Mesendoderm (in vitro differentiated cells): ENCODE data around the gene WHAMM.

ENCODE experiments used
- DNase-seq: peaks from one replicate; pipeline ENCODE4 v3.0.0; 2013
- H2AK5ac ChIP-seq: 2 replicates; pipeline ENCODE4 v1.6.1; 2013; ENCODE audit warnings: low read length, inconsistent platforms
- H2BK120ac ChIP-seq: 2 replicates; pipeline ENCODE4 v1.6.1; 2013; ENCODE audit warnings: low read depth, mild to moderate bottlenecking, low read length, moderate library complexity, mixed read lengths
- H2BK15ac ChIP-seq: replicated peaks from 2 replicates; pipeline ENCODE4 v1.6.1; 2013; ENCODE audit warnings: low read depth, mild to moderate bottlenecking, moderate library complexity
- H2BK5ac ChIP-seq: 2 replicates; pipeline ENCODE4 v1.6.1; 2013; ENCODE audit warnings: low read length, inconsistent platforms
- H3K18ac ChIP-seq: 2 replicates; pipeline ENCODE4 v1.6.1; 2013; ENCODE audit warnings: mild to moderate bottlenecking, low read length, mixed read lengths
- H3K23ac ChIP-seq: one replicate; pipeline ENCODE4 v1.6.1; 2013; ENCODE audit warnings: low read length
- H3K27ac ChIP-seq: 2 replicates; pipeline ENCODE4 v1.5.1; 2013; ENCODE audit warnings: low read depth, mild to moderate bottlenecking, inconsistent platforms, low read length, moderate library complexity
- H3K27me3 ChIP-seq: 2 replicates; pipeline ENCODE4 v1.6.1; 2013; ENCODE audit warnings: low read length, control low read depth, mild to moderate bottlenecking, inconsistent platforms; ENCODE audit not compliant: insufficient read depth, poor library complexity
- H3K36me3 ChIP-seq: 2 replicates; pipeline ENCODE4 v1.6.1; 2013; ENCODE audit warnings: low read length, inconsistent platforms; ENCODE audit not compliant: control insufficient read depth, insufficient read depth
- H3K4ac ChIP-seq: one replicate; pipeline ENCODE4 v1.6.1; 2013; ENCODE audit warnings: low read depth, mild to moderate bottlenecking, low read length, moderate library complexity
- H3K4me1 ChIP-seq: 2 replicates; pipeline ENCODE4 v1.6.1; 2013; ENCODE audit warnings: low read depth, low read length, inconsistent platforms; ENCODE audit not compliant: control insufficient read depth
- H3K4me2 ChIP-seq: 2 replicates; pipeline ENCODE4 v1.6.1; 2013; ENCODE audit warnings: low read length
- H3K4me3 ChIP-seq: 2 replicates; pipeline ENCODE4 v1.5.1; 2013; ENCODE audit warnings: mild to moderate bottlenecking, low read length
- H3K56ac ChIP-seq: one replicate; pipeline ENCODE4 v1.6.1; 2013; ENCODE audit warnings: low read length
- H3K79me1 ChIP-seq: 2 replicates; pipeline ENCODE4 v1.6.1; 2013; ENCODE audit warnings: low read length, inconsistent platforms
- H3K79me2 ChIP-seq: 2 replicates; pipeline ENCODE4 v1.6.1; 2013; ENCODE audit warnings: mild to moderate bottlenecking, low read length; ENCODE audit not compliant: control insufficient read depth, insufficient read depth
- H3K9ac ChIP-seq: 2 replicates; pipeline ENCODE4 v1.6.1; 2013; ENCODE audit warnings: low read length, inconsistent platforms
- H4K5ac ChIP-seq: one replicate; pipeline ENCODE4 v1.6.1; 2013; ENCODE audit warnings: low read length
- H4K8ac ChIP-seq: one replicate; pipeline ENCODE4 v1.6.1; 2013; ENCODE audit warnings: low read depth, mild to moderate bottlenecking, control low read depth, low read length, moderate library complexity
- WGBS: extraction: QIAGEN DNeasy Blood & Tissue Kit; methylation state at CpG from one replicate; pipeline ENCODE4 v1.1.7; 2013; ENCODE audit warnings: low lambda C conversion rate, missing lambda C conversion rate; ENCODE audit not compliant: insufficient coverage; ENCODE audit errors: extremely low coverage; 5-methylcytosine and 5-hydroxymethylcytosine counted together

The WHAMM gene

DNA sequence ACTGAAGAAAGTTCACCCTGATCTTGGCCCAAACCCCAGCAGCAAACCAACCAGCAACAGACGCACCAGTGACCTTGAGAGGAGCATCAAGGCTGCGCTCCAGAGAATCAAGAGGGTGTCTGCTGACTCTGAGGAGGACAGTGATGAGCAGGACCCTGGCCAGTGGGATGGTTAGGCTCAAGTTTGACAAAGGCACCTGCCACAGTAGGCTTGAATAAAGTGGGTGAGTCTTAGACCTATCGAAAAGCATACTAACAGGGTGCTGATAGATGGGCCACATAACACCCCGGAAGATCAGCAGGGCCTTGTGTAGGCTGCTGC is 23.9 kb downstream of the WHAMM start:
- Histone ChIP-seq H3K56ac (no peak overlapping the region), H3K18ac (no peak overlapping the region), H3K27ac (no peak overlapping the region), H2BK5ac (no peak overlapping the region), H3K4me1 (no peaks in the 10 kb centered on the region), H3K23ac (no peak overlapping the region), H2BK120ac (no peak overlapping the region), H3K36me3 (peaks cover 4% of the 10 kb centered on the region), H3K27me3 (no peaks in the 10 kb centered on the region), H3K79me2 (no peaks in the 10 kb centered on the region), H3K79me1 (no peaks in the 10 kb centered on the region), H3K9ac (no peak overlapping the region), H4K8ac (no peak overlapping the region), H4K5ac (no peak overlapping the region), H3K4ac (no peak overlapping the region), H3K4me2 (no peak overlapping the region), H2AK5ac (no peak overlapping the region), H2BK15ac (no peak overlapping the region), H3K4me3 (no peak overlapping the region)
- DNase-seq: no peak
- WGBS: no CpG with 5 or more reads among the region's 4 CpGs

DNA sequence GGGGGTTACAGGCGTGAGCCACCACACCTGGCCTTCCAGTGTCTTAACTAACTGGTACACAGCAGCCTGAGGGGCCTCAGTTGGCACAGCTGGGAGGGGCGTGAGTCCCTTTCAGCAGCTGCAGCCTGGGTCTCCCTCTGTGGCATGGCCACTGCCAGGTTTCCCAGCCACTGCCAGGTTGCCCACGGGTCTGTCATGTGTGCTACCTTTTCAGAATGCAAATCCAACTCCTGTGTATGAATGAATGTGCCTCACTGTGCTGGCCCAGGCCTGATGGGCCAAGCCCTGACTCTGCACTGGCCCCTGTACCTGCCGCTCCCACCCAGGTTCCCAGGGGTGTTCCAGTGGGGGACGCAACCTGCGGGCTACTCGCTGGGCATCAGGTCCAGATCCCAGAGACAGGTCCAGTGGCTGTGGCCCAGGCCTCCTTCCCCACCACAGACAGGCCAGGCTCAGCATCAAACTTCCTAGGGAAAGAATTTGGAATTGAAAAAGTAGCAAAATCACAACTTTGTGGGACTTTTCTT is 26.0 kb downstream of the WHAMM start:
- no peak overlapping the region for H2BK15ac ChIP-seq
- H3K4me3 ChIP-seq: no peak overlapping the region
- H2BK5ac ChIP-seq: no peak overlapping the region
- no peak overlapping the region for H3K18ac ChIP-seq
- H2AK5ac ChIP-seq: no peak overlapping the region
- no peaks in the 10 kb centered on the region for H3K79me2 ChIP-seq
- H3K4me2 ChIP-seq: no peak overlapping the region
- no peak overlapping the region for H3K23ac ChIP-seq
- H3K4ac ChIP-seq: no peak overlapping the region
- no peak overlapping the region for H4K8ac ChIP-seq
- H3K4me1 ChIP-seq: no peaks in the 10 kb centered on the region
- DNase-seq: no peak
- no CpG with 5 or more reads among the region's 7 CpGs for WGBS
- H3K56ac ChIP-seq: no peak overlapping the region
- no peaks in the 10 kb centered on the region for H3K27me3 ChIP-seq
- no peak overlapping the region for H4K5ac ChIP-seq
- no peaks in the 10 kb centered on the region for H3K79me1 ChIP-seq
- no peak overlapping the region for H3K27ac ChIP-seq
- H3K36me3 ChIP-seq: peaks cover 4% of the 10 kb centered on the region
- H3K9ac ChIP-seq: no peak overlapping the region
- H2BK120ac ChIP-seq: no peak overlapping the region

GRCh38 chr15:82838096-82838735 is 28.8 kb downstream of the WHAMM start:
- Histone ChIP-seq H3K4me3 (no peak overlapping the region), H3K4ac (no peak overlapping the region), H3K79me1 (no peaks in the 10 kb centered on the region), H3K27me3 (no peaks in the 10 kb centered on the region), H4K5ac (no peak overlapping the region), H2BK5ac (no peak overlapping the region), H3K56ac (no peak overlapping the region), H2AK5ac (no peak overlapping the region), H3K27ac (no peak overlapping the region), H3K18ac (no peak overlapping the region), H3K4me2 (no peak overlapping the region), H2BK120ac (no peak overlapping the region), H4K8ac (no peak overlapping the region), H3K36me3 (peaks cover 2% of the 10 kb centered on the region), H3K9ac (no peak overlapping the region), H3K23ac (no peak overlapping the region), H3K4me1 (no peaks in the 10 kb centered on the region), H2BK15ac (no peak overlapping the region), H3K79me2 (no peaks in the 10 kb centered on the region)
- WGBS: no CpG with 5 or more reads among the region's 14 CpGs
- DNase-seq: no peak

- Histone ChIP-seq H3K27ac (no peak overlapping the region), H3K9ac (no peak overlapping the region), H2BK15ac (no peak overlapping the region), H4K5ac (no peak overlapping the region), H4K8ac (no peak overlapping the region), H3K79me1 (no peaks in the 10 kb centered on the region), H3K4me1 (no peaks in the 10 kb centered on the region), H3K27me3 (no peaks in the 10 kb centered on the region), H2BK120ac (no peak overlapping the region), H3K56ac (no peak overlapping the region), H2AK5ac (no peak overlapping the region), H3K23ac (no peak overlapping the region), H3K36me3 (peaks cover 2% of the 10 kb centered on the region), H3K4me2 (no peak overlapping the region), H2BK5ac (no peak overlapping the region), H3K4me3 (no peak overlapping the region), H3K79me2 (no peaks in the 10 kb centered on the region), H3K4ac (no peak overlapping the region), H3K18ac (no peak overlapping the region)
- no peak for DNase-seq
Measured at GRCh38 chr15:82839136-82839535, 29.7 kb downstream of the WHAMM start.

DNA sequence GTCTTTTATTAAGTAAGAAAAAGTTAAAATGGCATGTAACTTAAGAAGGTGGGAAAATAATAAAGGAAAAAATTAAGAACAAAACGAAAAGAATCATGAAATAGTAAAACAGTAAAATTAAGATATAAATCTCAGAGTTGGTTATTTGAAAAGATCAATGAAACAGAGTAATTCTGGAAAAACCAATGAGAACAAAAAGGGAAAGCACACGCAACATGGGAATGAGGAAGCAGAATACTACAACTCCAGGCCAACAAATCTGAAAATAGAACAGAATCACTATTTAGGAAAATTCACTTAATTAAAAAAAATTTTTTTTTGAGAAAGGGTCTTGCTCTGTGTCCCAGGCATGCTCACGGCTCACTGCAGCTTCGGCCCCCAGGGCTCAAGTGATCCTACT is 30.7 kb downstream of the WHAMM start:
- H3K4me3 ChIP-seq: no peak overlapping the region
- no peak overlapping the region for H3K23ac ChIP-seq
- H3K79me2 ChIP-seq: no peaks in the 10 kb centered on the region
- no peak overlapping the region for H2BK15ac ChIP-seq
- H2BK5ac ChIP-seq: no peak overlapping the region
- no peak overlapping the region for H2AK5ac ChIP-seq
- no peak overlapping the region for H3K4me2 ChIP-seq
- H3K36me3 ChIP-seq: no peaks in the 10 kb centered on the region
- no peak overlapping the region for H4K5ac ChIP-seq
- no peak overlapping the region for H4K8ac ChIP-seq
- H3K56ac ChIP-seq: no peak overlapping the region
- H3K79me1 ChIP-seq: no peaks in the 10 kb centered on the region
- H2BK120ac ChIP-seq: no peak overlapping the region
- H3K18ac ChIP-seq: no peak overlapping the region
- no peak overlapping the region for H3K27ac ChIP-seq
- no peak for DNase-seq
- no peak overlapping the region for H3K4ac ChIP-seq
- no peak overlapping the region for H3K9ac ChIP-seq
- no peaks in the 10 kb centered on the region for H3K27me3 ChIP-seq
- H3K4me1 ChIP-seq: no peaks in the 10 kb centered on the region
- WGBS: no CpG with 5 or more reads among the region's 4 CpGs

DNA sequence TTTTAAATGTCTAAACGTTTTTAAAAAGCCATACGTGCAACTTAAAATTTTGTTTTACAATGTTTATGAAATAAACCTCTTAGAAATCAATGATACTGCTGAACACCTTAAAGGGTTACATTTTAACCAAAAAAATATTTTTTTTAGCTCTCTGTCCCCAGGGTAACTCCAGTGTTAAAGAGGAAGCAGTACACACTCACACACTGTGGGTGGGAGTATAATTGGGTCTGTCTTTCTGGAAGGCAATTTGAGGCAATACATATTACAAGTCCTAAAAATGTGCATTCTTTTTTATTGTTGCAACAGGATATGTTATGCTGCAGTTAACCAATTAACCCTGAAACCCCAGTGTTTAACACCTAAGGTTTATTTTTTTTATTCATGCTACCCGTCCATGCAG is 34.1 kb downstream of the WHAMM start:
- H4K5ac ChIP-seq: no peak overlapping the region
- H3K4ac ChIP-seq: no peak overlapping the region
- no peak overlapping the region for H3K56ac ChIP-seq
- H3K79me2 ChIP-seq: no peaks in the 10 kb centered on the region
- H2BK120ac ChIP-seq: no peak overlapping the region
- H2AK5ac ChIP-seq: no peak overlapping the region
- no peak overlapping the region for H4K8ac ChIP-seq
- no peaks in the 10 kb centered on the region for H3K27me3 ChIP-seq
- WGBS: no CpG with 5 or more reads among the region's 3 CpGs
- DNase-seq: no peak
- H3K36me3 ChIP-seq: no peaks in the 10 kb centered on the region
- H3K4me2 ChIP-seq: no peak overlapping the region
- H3K4me1 ChIP-seq: no peaks in the 10 kb centered on the region
- no peak overlapping the region for H2BK15ac ChIP-seq
- no peaks in the 10 kb centered on the region for H3K79me1 ChIP-seq
- no peak overlapping the region for H3K9ac ChIP-seq
- H2BK5ac ChIP-seq: no peak overlapping the region
- no peak overlapping the region for H3K27ac ChIP-seq
- no peak overlapping the region for H3K4me3 ChIP-seq
- no peak overlapping the region for H3K18ac ChIP-seq
- no peak overlapping the region for H3K23ac ChIP-seq
